ENCODE results near the gene ANO4.

GRCh38 chr12:100820314-100820713 is 25.7 kb downstream of the ANO4 start:
- TF ChIP-seq CTCF (conservative IDR thresholded peaks at IDR 0.05) (no peak), ZFX (IDR thresholded peaks at IDR 0.05) (no peak)
